ENCODE results near the gene USP28.
"Not testable (repeated sequence)": the region's sequence is repeated elsewhere in the genome, so short reads cannot be mapped to it uniquely, and the experiment has no call there.

The USP28 gene

DNA sequence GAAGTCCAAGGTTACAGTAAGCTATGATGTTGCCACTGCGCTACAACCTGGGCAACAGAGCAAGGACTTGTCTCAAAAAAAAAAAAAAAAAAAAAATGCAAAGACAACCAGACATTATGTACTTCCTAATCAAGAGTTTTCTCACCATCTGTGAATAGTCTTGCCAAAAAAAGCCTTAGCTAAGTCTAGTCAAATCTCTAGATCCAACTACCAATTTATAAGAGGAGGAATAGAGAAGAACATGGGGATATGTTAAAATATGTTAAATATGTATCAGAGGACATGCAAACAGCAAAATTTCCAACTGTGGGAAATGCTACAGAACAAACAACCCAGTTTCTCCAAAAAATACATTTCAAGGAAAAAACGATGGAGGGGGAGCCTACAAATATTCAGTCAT lies 45.6 kb downstream of the USP28 start:
- DNase-seq = no peak

DNA sequence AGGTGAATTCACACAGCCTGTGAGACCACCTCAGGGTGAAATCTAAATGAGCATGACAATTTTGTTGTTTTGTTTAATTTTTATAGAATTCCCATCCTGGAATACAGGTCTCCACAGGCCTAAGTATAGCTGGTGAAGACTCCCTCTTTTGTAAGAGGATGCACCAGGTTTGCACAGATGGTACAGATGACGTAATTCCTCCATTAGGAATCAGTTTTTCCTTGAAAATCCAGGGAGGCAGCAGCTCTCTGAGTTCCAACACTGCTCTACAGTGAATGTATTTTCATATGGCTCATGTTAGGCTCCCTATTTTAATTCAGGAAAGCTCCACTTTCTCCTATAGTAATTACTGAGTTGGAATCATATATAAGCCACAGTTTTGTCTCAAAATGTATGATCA lies 47.2 kb downstream of the USP28 start:
- no peak for DNase-seq

GRCh38 chr11:113827477-113827876 lies 47.9 kb downstream of the USP28 start:
- DNase-seq = no peak

GRCh38 chr11:113818426-113818825 lies 56.9 kb downstream of the USP28 start:
- DNase-seq = no peak

GRCh38 chr11:113817626-113818025 lies 57.7 kb downstream of the USP28 start:
- no peak for DNase-seq

- DNase-seq = no peak
Measured at GRCh38 chr11:113817162-113817561, 58.2 kb downstream of the USP28 start.

DNA sequence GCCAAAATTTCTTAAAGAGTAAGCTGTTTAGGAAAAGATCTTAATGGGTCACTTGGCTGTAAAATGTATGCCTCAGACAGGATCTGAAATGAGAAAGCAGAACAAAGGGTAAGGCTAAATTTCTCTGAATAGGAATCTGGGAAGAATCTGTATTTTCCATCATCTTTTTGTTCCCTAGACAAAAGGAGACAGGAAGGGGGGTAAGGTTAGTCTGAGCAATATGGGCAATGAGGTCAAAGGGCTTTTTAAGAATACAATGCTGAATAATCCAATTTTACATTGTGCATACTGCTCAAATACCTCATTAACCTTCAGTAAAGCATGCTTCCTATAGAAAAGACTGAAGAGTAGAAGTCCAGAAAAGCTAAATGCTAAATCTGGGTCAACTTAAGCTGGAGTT lies 61.2 kb downstream of the USP28 start:
- no peak for DNase-seq

DNA sequence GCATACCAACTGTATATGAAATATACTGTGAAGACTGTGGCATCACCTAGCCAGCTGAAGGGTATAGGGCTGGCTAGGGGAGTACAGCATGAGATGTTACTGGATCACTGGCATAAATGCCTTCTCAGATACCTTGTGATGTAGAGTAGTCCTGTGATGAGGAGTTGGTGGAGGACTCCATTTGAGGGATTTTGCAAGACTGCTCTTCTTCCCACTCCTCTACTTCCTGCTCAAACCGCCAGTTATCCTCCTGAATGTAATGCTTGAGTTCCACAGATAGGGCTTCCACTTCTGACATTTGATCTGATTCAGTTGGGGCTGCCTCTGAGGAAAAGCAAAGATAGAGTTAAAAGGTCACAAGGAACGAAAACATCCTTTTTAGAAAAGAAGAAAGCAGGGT lies 66.4 kb downstream of the USP28 start:
- DNase-seq = peak; percentile 1

DNA sequence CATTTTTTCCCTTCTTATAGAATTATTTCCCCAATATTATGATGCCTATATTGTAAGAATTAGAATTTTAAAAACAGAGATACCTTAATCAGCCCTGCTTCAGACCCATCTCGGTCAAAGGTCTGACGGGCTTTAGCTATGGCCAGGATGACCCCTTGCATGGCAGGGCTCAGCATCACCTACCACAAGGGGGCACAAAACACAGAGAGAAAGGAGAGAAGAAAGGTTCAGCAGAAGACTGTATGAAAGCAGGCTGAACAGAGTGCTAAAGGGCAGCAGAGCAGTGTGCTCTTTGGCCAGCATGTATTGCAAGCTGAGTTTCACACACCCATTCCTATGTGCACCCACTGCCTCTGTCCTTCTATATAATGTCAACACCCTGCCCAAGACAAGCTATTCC lies 69.0 kb downstream of the USP28 start:
- DNase-seq = peak; percentile 6

GRCh38 chr11:113805640-113806039 lies 69.7 kb downstream of the USP28 start:
- no peak for DNase-seq

DNA sequence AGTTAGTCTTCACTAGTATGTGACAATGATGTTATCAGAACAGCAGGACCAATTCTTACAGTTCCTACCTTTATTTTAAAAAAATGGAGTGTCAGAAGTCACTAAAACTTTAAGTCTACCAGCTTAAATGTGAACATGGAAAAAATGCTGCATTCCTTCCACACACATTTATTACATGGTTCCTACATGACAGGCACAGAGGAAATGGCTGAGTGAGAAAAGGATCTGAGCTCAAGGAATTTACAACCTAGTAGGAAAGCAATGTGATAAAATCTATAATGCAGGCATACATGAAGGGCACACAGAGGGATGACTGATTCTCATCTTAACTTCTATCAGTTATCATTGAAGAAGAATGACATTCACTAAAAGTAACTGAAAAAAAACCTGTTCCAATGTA lies 72.8 kb downstream of the USP28 start:
- no peak for DNase-seq

DNA sequence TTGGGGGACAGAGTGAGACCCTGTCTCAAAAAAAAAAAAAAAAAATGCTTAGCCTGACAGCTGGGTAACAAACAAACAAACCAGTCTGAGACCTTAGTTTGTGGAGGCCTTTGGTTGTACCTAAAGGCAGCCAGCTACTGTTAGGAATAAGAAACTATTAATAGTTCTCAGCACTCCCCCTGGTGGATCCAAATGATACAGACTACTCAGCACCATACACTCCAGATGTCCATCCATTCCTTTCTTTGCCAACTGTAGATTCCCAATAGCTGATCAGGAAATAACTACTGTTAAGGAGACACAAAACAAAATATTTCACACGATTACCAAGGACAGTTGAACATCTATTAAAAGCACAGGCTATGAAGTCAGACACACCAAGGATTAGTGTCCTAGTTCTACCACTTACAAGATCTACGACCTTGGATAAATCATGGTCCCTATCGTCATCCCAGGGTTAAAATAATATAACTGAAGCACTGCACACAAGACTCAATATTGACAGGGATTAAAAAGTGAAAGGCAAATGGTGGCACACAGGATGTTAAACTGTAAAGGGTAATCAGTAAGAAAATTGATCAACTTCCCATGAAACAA lies 78.6 kb downstream of the USP28 start:
- peak; percentile 43 for DNase-seq

DNA sequence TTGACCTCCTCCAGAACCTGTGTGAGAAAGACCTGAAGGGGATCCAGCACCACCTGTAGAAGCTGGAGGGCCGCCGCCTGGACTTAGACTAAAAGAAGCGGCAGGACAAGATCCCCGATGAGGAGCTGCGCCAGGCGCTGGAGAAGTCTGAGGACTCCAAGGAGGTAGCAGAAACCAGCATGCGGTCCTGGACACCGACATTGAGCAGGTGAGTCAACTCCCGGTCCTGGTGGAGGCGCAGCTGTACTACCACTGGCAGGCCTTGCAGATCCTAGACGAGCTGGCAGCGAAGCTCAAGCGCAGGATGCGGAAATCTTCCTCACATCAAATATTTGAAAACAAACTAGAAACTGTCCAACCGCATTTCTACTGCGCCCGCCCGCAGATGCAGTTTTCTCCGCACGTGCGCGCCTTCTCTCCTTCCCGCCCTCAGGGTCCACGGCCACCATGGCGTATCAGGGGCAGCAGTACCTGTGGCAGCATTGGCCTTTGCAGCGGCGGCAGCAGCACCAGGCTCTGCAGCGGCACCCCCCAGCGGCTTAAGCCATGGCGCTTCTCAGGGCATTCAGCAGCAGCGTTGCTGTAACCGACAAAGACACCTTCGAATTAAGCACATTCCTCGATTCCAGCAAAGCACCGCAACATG lies 85.6 kb downstream of the USP28 start:
- no peak for DNase-seq

DNA sequence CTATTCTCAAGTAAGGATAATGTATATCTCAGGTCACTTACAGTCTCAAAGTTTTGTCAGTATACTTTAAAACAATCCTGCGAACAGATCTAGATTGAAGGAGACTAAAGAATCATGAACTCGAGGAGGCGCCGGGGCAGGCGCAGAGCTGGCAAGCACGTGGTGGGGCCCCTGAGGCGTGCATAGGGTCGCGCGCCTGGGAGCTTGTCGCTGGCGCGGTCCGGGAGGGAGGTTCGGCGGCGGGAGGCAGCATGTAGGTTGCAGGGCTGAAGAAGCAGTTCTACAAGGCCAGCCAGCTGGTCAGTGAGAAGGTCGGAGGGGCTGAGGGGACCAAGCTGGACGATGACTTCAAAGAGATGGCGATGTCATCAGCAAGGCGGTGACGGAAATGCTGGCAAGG lies 86.4 kb downstream of the USP28 start:
- DNase-seq = not testable (repeated sequence)

- no peak for DNase-seq
Measured at GRCh38 chr11:113782134-113782533, 93.2 kb downstream of the USP28 start.

DNA sequence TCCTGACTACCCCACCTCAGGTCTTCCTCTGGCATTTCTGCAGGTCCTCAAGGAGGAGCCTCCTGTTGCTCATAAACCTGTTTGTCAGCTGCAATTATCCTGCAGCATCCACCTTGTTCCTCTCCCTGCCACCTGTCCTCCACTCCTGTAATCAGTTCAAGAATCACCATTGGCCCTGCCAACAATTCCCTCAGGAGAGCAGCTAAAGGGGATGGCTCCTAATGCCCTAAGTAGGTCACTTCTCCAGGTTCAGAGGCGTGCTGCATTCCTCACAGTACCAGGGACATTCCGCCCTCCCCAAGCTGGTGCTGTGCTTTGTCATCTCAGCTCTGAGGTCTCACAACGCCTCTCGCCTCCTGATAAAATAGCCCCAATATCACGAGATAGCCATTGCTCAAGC lies 93.7 kb downstream of the USP28 start:
- no peak for DNase-seq

- no peak for DNase-seq
Measured at GRCh38 chr11:113779496-113779895, 95.9 kb downstream of the USP28 start, which contains the start of gene CLDN25. CLDN25 (plus strand) TSS chr11:113779796; CDS start chr11:113779796, 0 bp downstream.

- peak; percentile 1 for DNase-seq
Measured at GRCh38 chr11:113778111-113778910, 97.1 kb downstream of the USP28 start.

DNA sequence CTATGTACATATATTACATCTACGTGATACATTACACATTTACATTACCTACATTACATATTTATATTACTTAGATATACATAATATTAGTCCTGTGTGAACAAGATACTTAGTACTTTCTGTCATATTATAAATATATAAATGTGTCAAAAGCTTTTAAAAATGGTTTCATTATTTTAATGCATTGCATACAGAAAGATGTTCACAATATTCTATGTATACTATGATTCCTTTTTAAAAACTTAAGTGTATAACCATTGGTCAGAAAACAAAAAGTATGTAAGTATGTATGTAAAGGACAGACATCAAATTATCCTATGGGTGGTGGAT lies 101.2 kb downstream of the USP28 start:
- no peak for DNase-seq

GRCh38 chr11:113773416-113774173 lies 101.8 kb downstream of the USP28 start, which contains the start of gene ZW10:
ZW10 (minus strand) TSS chr11:113773692; CDS start chr11:113773666, 26 bp downstream.
- peak; percentile 98 for DNase-seq

DNA sequence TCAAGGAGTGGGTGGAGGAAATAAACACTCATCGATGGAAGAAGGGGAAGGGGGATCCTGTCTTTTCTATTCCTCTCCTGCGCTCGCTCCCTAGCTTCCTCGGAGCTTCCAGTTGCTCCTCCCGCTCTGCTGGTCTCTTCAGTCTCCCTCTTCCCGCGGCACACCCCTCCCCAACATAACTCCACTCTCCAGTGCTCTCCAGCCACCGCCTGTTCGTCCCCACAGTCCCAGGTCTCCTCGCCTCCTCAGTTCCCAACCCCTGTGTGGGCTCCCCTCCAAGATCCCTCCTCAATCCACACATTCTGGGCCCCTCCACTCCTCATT lies 102.3 kb downstream of the USP28 start:
- DNase-seq = peak; percentile 9

DNA sequence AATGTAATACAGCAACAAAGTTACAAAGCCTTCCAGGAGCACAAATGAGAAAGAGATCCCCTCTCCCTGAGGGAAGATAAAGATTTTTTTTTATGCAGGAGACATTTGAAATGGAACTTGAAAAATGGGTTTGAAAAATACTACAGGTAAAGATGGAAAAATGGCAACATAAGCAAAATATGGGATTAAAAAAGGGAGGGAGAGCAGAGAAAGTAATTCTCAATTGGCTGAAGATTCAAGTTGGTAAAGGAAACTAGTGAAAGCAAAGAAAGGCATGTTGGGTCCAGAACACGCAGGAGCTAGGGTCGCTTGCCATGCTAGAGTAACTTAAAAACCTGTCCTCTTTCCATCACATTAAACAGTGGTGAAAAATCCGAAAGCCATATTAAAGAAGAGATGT lies 103.4 kb downstream of the USP28 start:
- DNase-seq = no peak

DNA sequence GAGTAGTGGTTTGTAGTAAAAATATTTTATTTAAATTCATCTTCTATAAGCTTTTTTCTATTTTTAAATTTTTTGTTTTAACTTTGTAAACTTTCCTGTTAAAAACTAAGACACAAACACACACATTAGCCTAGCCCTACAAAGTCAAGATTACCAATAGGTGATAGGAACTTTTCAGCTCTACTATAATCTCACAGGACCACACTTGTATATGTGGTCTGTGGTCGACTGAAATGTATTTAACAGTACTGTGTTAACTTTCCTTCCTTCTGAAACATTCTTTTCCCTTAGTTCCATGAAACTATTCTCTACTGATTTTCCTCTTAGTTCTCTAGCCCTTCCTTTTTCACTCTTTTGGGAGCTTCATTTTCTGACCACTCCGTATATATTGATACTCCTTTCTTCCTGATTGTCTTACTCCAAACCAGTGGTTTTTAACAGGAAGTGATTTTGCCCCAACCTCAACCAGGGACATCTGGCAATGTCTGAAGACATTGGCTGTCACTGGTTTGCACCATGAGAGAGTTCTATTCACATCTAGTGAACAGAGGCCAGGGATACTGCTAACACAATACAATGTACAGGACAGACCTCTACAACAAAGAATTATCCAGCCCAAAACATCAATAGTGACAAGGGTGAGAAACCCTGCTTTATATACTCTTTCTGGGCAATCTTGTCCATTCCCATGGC lies 110.7 kb downstream of the USP28 start:
- no peak for DNase-seq

All from suppressor macrophage treated with lipopolysaccharide for 4 hours (primary cell).